Peyer's patch (tissue), 4 donors: Measurements from ENCODE around the gene PCK2. TPM values are rescaled to one million over a fixed set of nuclear protein-coding genes. Genes with fewer than 3 reads are reported as not detected.

Experiments
- DNase-seq, 3 donors: peaks; one replicate each; pipeline ENCODE4 v3.0.0-alpha.2; 2017 to 2019
- H3K27ac ChIP-seq, 4 donors: fragments of 200-600 bp; sonication (generic); one replicate each; pipeline ENCODE4 v1.5.1; 2016 to 2019
- H3K27me3 ChIP-seq, 2 donors: fragments of 200-600 bp; sonication (generic); one replicate each; pipeline ENCODE4 v1.5.1; 2019
- H3K36me3 ChIP-seq, 3 donors: fragments of 200-600 bp; sonication (generic); one replicate each; pipeline ENCODE4 v1.5.1; 2016 to 2019
- H3K4me1 ChIP-seq, 4 donors: fragments of 200-600 bp; sonication (generic); one replicate each; pipeline ENCODE4 v1.5.1; 2016 to 2019
- H3K4me3 ChIP-seq, 4 donors: fragments of 200-600 bp; sonication (generic); 1 replicate in 3 of 4; 2 replicates in 1 of 4; pipeline ENCODE4 v1.5.1; 2016 to 2019; ENCODE audit warnings: mild to moderate bottlenecking in 1 of 4
- H3K9me3 ChIP-seq, 4 donors: fragments of 200-600 bp; sonication (generic); one replicate each; pipeline ENCODE4 v1.5.1; 2016 to 2019; ENCODE audit warnings: mild to moderate bottlenecking in 1 of 4
- POLR2A ChIP-seq, 2 donors: fragments of 450-650 bp; IDR thresholded peaks; one replicate each; pipeline ENCODE4 v1.5.1; 2017; ENCODE audit warnings: antibody characterized with exemption in 2 of 2, mild to moderate bottlenecking in 2 of 2, moderate library complexity in 2 of 2
- total RNA-seq, 4 donors: library from RNA; depleted of rRNA; stranded (reverse); fragments of >200 nt; gene quantifications; one replicate each; pipeline ENCODE4 v1.1.0, GENCODE V29; 2016
- TF ChIP-seq, protein P1 (sequence below), 6 experiments: fragments of 450-650 bp in 4 of 6; fragments of 200-600 bp in 2 of 6; sonication (generic) in 1 of 6; IDR thresholded peaks; one replicate each; pipeline ENCODE4 v1.5.1; 2017 to 2019; ENCODE audit warnings: antibody characterized with exemption in 6 of 6, mild to moderate bottlenecking in 3 of 6, moderate library complexity in 1 of 6

Gene PCK2
- total RNA-seq, 4 donors from 2014 or later = 53.6 to 820 (median 644) TPM

- H3K36me3 ChIP-seq = no peaks in the 10 kb centered on the region
- no peaks in the 10 kb centered on the region for H3K9me3 ChIP-seq
- H3K4me3 ChIP-seq = no peak overlapping the region
- DNase-seq = no peak
- H3K27me3 ChIP-seq = no peaks in the 10 kb centered on the region
- TF ChIP-seq, protein P1, sequence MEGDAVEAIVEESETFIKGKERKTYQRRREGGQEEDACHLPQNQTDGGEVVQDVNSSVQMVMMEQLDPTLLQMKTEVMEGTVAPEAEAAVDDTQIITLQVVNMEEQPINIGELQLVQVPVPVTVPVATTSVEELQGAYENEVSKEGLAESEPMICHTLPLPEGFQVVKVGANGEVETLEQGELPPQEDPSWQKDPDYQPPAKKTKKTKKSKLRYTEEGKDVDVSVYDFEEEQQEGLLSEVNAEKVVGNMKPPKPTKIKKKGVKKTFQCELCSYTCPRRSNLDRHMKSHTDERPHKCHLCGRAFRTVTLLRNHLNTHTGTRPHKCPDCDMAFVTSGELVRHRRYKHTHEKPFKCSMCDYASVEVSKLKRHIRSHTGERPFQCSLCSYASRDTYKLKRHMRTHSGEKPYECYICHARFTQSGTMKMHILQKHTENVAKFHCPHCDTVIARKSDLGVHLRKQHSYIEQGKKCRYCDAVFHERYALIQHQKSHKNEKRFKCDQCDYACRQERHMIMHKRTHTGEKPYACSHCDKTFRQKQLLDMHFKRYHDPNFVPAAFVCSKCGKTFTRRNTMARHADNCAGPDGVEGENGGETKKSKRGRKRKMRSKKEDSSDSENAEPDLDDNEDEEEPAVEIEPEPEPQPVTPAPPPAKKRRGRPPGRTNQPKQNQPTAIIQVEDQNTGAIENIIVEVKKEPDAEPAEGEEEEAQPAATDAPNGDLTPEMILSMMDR (IDR thresholded peaks at IDR 0.05) = no peak
- no peak for TF ChIP-seq POLR2A (IDR thresholded peaks at IDR 0.05)
- H3K27ac ChIP-seq = peak overlapping the region in 2 of 4 donors; percentile 10 to 29
- peaks cover 0 to 7% (median 3%) of the 10 kb centered on the region in 4 donors for H3K4me1 ChIP-seq
Measured at GRCh38 chr14:24130717-24131548, 36.8 kb downstream of the PCK2 start.

DNA sequence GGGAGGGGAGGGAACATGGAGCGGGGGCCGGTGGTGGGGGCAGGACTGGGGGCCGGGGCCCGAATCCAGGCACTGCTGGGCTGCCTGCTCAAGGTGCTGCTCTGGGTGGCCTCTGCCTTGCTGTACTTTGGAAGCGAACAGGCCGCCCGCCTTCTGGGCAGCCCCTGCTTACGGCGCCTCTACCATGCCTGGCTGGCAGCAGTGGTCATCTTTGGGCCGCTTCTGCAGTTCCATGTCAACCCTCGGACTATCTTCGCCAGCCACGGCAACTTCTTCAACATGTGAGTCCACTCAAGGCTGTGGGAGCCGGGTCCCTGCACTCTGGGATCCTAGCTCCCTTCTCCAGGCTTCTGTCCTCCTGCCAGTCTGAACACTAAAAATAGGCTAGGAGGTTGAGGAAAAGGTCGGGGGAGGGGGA lies 37.4 kb downstream of the PCK2 start:
- H3K4me1 ChIP-seq = peaks cover 0 to 8% (median 5%) of the 10 kb centered on the region in 4 donors

GRCh38 chr14:24132061-24132685 lies 38.1 kb downstream of the PCK2 start:
- DNase-seq = peak in 2 of 3 donors; percentile 43 to 61
- TF ChIP-seq POLR2A (IDR thresholded peaks at IDR 0.05) = no peak
- TF ChIP-seq, protein P1 (IDR thresholded peaks at IDR 0.05) = no peak
- Histone ChIP-seq H3K27ac (peak overlapping the region in 1 of 4 donors; percentile 64), H3K4me3 (no peak overlapping the region), H3K4me1 (peaks cover 0 to 14% (median 10%) of the 10 kb centered on the region in 4 donors), H3K27me3 (no peaks in the 10 kb centered on the region), H3K9me3 (no peaks in the 10 kb centered on the region), H3K36me3 (no peaks in the 10 kb centered on the region)

More for the DNA sequence above, 37.4 kb downstream of the PCK2 start:
- Histone ChIP-seq H3K9me3 (no peaks in the 10 kb centered on the region), H3K4me3 (no peak overlapping the region), H3K27me3 (no peaks in the 10 kb centered on the region), H3K27ac (peak overlapping the region in 2 of 4 donors; percentile 10 to 29), H3K36me3 (no peaks in the 10 kb centered on the region)
- no peak for TF ChIP-seq POLR2A (IDR thresholded peaks at IDR 0.05)
- TF ChIP-seq, protein P1 (IDR thresholded peaks at IDR 0.05) = no peak
- peak in 1 of 3 donors; percentile 37 for DNase-seq

DNA sequence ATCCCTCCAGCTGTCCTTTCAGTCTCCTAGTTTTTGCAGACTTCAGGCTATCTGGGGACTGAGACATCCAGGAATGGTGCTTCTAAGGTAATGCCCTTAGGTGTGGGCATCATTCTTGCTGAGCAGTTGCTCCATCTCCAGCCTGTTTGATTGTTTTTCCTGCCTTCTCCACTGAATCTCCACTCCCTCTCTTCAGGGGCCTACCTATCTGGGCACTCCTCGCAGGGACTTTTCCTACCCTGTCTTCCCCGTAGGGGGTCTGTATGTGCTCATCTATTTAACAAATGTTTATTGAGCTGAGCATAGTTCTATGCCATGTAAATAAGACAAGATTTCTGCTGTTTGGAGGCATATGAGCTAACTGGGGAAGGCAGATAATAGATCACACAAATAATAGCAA lies 38.9 kb downstream of the PCK2 start:
- H3K36me3 ChIP-seq = peaks cover 0 to 7% (median 0%) of the 10 kb centered on the region in 3 donors
- H3K4me1 ChIP-seq = peaks cover 0 to 22% (median 11%) of the 10 kb centered on the region in 4 donors
- TF ChIP-seq, protein P1 (IDR thresholded peaks at IDR 0.05) = no peak
- TF ChIP-seq POLR2A (IDR thresholded peaks at IDR 0.05) = no peak
- no peaks in the 10 kb centered on the region for H3K9me3 ChIP-seq
- DNase-seq = no peak
- H3K27me3 ChIP-seq = no peaks in the 10 kb centered on the region
- no peak overlapping the region for H3K4me3 ChIP-seq
- H3K27ac ChIP-seq = peak overlapping the region in 1 of 4 donors; percentile 64

DNA sequence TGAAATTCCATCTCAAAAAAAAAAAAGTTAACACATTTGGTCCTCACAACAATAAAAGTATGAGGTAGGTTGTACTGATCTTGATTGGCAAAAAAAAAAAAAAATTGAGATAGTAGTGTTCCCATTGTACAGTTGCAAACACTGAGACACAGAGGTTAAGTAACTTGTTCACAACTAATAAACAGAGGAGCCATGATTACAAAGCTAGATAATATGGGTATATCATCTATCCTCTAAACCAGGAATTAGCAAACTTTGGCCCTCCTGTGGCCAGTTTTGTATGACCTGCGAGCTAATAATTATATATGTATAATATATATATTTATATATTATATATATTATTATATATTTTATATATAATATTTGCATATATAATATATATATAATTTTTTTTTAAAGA lies 39.6 kb downstream of the PCK2 start:
- Histone ChIP-seq H3K36me3 (peaks cover 0 to 15% (median 2%) of the 10 kb centered on the region in 3 donors), H3K4me3 (no peak overlapping the region), H3K4me1 (peaks cover 0 to 29% (median 11%) of the 10 kb centered on the region in 4 donors), H3K9me3 (no peaks in the 10 kb centered on the region), H3K27me3 (no peaks in the 10 kb centered on the region), H3K27ac (no peak overlapping the region)
- no peak for DNase-seq
- no peak for TF ChIP-seq POLR2A (IDR thresholded peaks at IDR 0.05)
- TF ChIP-seq, protein P1 (IDR thresholded peaks at IDR 0.05) = no peak
